Measurements from ENCODE around the gene FARP1. TPM values are rescaled to one million over a fixed set of nuclear protein-coding genes. Genes with fewer than 3 reads are reported as not detected.

The FARP1 gene
- total and polyA plus RNA-seq, 2 of the 13 experiments (the other 11 are each of a cell fraction or from before 2014, with no cell fraction given) = 70.6 to 126 TPM

- TF ChIP-seq, protein P1, sequence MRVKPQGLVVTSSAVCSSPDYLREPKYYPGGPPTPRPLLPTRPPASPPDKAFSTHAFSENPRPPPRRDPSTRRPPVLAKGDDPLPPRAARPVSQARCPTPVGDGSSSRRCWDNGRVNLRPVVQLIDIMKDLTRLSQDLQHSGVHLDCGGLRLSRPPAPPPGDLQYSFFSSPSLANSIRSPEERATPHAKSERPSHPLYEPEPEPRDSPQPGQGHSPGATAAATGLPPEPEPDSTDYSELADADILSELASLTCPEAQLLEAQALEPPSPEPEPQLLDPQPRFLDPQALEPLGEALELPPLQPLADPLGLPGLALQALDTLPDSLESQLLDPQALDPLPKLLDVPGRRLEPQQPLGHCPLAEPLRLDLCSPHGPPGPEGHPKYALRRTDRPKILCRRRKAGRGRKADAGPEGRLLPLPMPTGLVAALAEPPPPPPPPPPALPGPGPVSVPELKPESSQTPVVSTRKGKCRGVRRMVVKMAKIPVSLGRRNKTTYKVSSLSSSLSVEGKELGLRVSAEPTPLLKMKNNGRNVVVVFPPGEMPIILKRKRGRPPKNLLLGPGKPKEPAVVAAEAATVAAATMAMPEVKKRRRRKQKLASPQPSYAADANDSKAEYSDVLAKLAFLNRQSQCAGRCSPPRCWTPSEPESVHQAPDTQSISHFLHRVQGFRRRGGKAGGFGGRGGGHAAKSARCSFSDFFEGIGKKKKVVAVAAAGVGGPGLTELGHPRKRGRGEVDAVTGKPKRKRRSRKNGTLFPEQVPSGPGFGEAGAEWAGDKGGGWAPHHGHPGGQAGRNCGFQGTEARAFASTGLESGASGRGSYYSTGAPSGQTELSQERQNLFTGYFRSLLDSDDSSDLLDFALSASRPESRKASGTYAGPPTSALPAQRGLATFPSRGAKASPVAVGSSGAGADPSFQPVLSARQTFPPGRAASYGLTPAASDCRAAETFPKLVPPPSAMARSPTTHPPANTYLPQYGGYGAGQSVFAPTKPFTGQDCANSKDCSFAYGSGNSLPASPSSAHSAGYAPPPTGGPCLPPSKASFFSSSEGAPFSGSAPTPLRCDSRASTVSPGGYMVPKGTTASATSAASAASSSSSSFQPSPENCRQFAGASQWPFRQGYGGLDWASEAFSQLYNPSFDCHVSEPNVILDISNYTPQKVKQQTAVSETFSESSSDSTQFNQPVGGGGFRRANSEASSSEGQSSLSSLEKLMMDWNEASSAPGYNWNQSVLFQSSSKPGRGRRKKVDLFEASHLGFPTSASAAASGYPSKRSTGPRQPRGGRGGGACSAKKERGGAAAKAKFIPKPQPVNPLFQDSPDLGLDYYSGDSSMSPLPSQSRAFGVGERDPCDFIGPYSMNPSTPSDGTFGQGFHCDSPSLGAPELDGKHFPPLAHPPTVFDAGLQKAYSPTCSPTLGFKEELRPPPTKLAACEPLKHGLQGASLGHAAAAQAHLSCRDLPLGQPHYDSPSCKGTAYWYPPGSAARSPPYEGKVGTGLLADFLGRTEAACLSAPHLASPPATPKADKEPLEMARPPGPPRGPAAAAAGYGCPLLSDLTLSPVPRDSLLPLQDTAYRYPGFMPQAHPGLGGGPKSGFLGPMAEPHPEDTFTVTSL (CRISPR knock-in tag; IDR thresholded peaks at IDR 0.05; ENCODE audit: borderline replicate concordance) = 0 out of 2 replicates have a peak, but pooled peaks have one; percentile 13
- TF ChIP-seq, protein P2, sequence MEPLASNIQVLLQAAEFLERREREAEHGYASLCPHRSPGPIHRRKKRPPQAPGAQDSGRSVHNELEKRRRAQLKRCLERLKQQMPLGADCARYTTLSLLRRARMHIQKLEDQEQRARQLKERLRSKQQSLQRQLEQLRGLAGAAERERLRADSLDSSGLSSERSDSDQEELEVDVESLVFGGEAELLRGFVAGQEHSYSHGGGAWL (CRISPR knock-in tag; IDR thresholded peaks at IDR 0.05) = no peak
- TF ChIP-seq SIX1 (CRISPR knock-in tag; IDR thresholded peaks at IDR 0.05; ENCODE audit: borderline replicate concordance) = no peak
- no peak for TF ChIP-seq ZNF510 (CRISPR knock-in tag; IDR thresholded peaks at IDR 0.05; ENCODE audit: low read depth)
- TF ChIP-seq SCMH1 (CRISPR knock-in tag; IDR thresholded peaks at IDR 0.05; ENCODE audit: borderline replicate concordance) = no peak
- TF ChIP-seq, protein P3, sequence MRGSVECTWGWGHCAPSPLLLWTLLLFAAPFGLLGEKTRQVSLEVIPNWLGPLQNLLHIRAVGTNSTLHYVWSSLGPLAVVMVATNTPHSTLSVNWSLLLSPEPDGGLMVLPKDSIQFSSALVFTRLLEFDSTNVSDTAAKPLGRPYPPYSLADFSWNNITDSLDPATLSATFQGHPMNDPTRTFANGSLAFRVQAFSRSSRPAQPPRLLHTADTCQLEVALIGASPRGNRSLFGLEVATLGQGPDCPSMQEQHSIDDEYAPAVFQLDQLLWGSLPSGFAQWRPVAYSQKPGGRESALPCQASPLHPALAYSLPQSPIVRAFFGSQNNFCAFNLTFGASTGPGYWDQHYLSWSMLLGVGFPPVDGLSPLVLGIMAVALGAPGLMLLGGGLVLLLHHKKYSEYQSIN (CRISPR knock-in tag; IDR thresholded peaks at IDR 0.05; ENCODE audit: borderline replicate concordance) = no peak
- no peak for TF ChIP-seq ZNF17 (CRISPR knock-in tag; IDR thresholded peaks at IDR 0.05)
- no peak for TF ChIP-seq TOPORS (CRISPR knock-in tag; IDR thresholded peaks at IDR 0.05)
- TF ChIP-seq SSRP1 (CRISPR knock-in tag; IDR thresholded peaks at IDR 0.05) = 0 out of 2 replicates have a peak, but pooled peaks have one; percentile 11
- TF ChIP-seq RBM22 (optimal IDR thresholded peaks at IDR 0.05; ENCODE audit: low read length) = peak; percentile 51
- TF ChIP-seq ZNF572 (CRISPR knock-in tag; IDR thresholded peaks at IDR 0.05) = 0 out of 2 replicates have a peak, but pooled peaks have one; percentile 44
- peak; percentile 55; the same call in 1 of the 2 replicates for TF ChIP-seq POGZ (CRISPR knock-in tag; IDR thresholded peaks at IDR 0.05)
- TF ChIP-seq TCF12 (IDR thresholded peaks at IDR 0.05) = no peak
- 0 out of 2 replicates have a peak, but pooled peaks have one; percentile 40 for TF ChIP-seq TCF12 (CRISPR knock-in tag; IDR thresholded peaks at IDR 0.05)
- TF ChIP-seq SIX4 (CRISPR knock-in tag; IDR thresholded peaks at IDR 0.05) = peak; percentile 65; the same call in 1 of the 2 replicates
- TF ChIP-seq NR2C2 (CRISPR knock-in tag; IDR thresholded peaks at IDR 0.05; ENCODE audit: borderline replicate concordance) = 0 out of 2 replicates have a peak, but pooled peaks have one; percentile 5
- 0 out of 2 replicates have a peak, but pooled peaks have one; percentile 31 for TF ChIP-seq ZNF383 (CRISPR knock-in tag; IDR thresholded peaks at IDR 0.05; ENCODE audit: borderline replicate concordance)
- peak; percentile 20 for TF ChIP-seq YY1 (IDR thresholded peaks at IDR 0.05; ENCODE audit: insufficient read depth, insufficient replicate concordance, low read depth, low read length)
- TF ChIP-seq RBFOX2 (IDR thresholded peaks at IDR 0.05; ENCODE audit: low read depth, low read length) = peak; percentile 56; the same call in 1 of the 2 replicates
- no peak for TF ChIP-seq ZNF274 (CRISPR knock-in tag; IDR thresholded peaks at IDR 0.05)
- TF ChIP-seq SRF (IDR thresholded peaks at IDR 0.05; ENCODE audit: low read depth, low read length) = 0 out of 2 replicates have a peak, but pooled peaks have one; percentile 31
- TF ChIP-seq BCL6 (CRISPR knock-in tag; IDR thresholded peaks at IDR 0.05) = peak; percentile 34; the same call in 1 of the 2 replicates
- no peak for TF ChIP-seq ZNF605 (CRISPR knock-in tag; IDR thresholded peaks at IDR 0.05)
Observed at GRCh38 chr13:98273824-98274742, 131.2 kb downstream of the FARP1 start (continued).

All from HepG2 (cell line).